Measurements from ENCODE around the gene AUH.

Gene AUH

GRCh38 chr9:91302831-91303230 lies 58.9 kb downstream of the AUH start:
- no peak for TF ChIP-seq GATA3 (IDR thresholded peaks at IDR 0.05; ENCODE audit: low read depth, low read length)
- TF ChIP-seq GATA2 (IDR thresholded peaks at IDR 0.05; ENCODE audit: low read depth, low read length): no peak

GRCh38 chr9:91301161-91301560 lies 60.6 kb downstream of the AUH start:
- no peak for TF ChIP-seq GATA2 (IDR thresholded peaks at IDR 0.05; ENCODE audit: low read depth, low read length)
- TF ChIP-seq GATA3 (IDR thresholded peaks at IDR 0.05; ENCODE audit: low read depth, low read length): no peak

GRCh38 chr9:91298311-91298710 lies 63.4 kb downstream of the AUH start:
- TF ChIP-seq GATA2 (IDR thresholded peaks at IDR 0.05; ENCODE audit: low read depth, low read length): no peak
- no peak for TF ChIP-seq GATA3 (IDR thresholded peaks at IDR 0.05; ENCODE audit: low read depth, low read length)

DNA sequence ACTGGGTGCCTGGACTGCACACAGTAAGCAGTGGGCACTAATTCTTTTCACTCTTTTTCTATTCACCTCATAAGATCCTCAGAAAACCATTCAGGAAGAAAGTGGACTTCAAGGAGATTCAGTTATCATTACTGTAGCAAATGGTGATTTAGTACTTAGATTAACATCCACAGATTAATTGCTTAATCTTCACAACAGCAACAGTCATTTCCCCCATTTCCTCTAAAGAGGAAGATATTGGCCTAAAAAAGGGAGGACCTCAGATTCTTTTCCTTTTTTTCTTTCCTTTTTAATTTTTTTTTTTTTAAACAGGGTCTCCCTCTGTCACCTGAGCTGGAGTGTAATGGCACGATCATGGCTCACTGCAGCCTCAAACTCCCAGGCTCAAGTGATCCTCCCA lies 64.4 kb downstream of the AUH start:
- TF ChIP-seq GATA3 (IDR thresholded peaks at IDR 0.05; ENCODE audit: low read depth, low read length) (no peak), GATA2 (IDR thresholded peaks at IDR 0.05; ENCODE audit: low read depth, low read length) (no peak)

DNA sequence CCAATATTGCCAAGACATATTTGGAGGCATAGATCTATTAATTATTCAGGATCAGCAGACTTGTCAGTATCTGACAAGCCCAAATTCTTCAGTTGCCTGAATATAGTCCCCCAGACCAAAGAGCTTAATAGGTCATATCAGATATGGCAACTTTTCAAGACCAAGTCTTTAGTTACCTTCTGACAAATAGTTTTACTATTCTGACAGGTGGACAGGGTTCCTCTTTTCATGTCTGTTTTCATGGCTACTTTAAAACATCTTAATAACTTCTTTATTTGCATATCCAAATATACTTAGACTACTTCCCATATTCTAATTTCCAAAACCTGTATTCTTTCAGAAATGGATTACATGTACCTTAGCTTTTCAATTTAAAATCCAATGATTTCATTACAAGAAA lies 65.4 kb downstream of the AUH start:
- no peak for TF ChIP-seq GATA3 (IDR thresholded peaks at IDR 0.05; ENCODE audit: low read depth, low read length)
- TF ChIP-seq GATA2 (IDR thresholded peaks at IDR 0.05; ENCODE audit: low read depth, low read length): no peak

DNA sequence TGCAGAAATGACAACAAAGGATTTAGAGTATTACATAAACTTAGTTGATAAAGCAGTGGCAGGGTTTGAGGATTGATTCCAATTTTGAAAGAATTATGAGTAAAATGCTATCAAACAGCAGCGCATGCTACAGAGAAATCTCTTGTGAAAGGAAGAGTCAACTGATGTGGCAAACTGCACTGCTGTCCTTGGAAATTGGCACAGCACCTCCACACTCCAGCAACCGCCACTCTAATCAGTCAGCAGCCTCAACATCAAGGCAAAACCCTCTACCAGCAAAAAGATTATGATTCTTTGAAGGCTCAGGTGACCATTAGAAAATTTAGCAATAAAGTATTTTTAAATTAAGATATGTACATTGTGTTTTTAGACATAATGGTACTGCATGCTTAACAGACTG lies 66.4 kb downstream of the AUH start:
- TF ChIP-seq GATA2 (IDR thresholded peaks at IDR 0.05; ENCODE audit: low read depth, low read length): no peak

DNA sequence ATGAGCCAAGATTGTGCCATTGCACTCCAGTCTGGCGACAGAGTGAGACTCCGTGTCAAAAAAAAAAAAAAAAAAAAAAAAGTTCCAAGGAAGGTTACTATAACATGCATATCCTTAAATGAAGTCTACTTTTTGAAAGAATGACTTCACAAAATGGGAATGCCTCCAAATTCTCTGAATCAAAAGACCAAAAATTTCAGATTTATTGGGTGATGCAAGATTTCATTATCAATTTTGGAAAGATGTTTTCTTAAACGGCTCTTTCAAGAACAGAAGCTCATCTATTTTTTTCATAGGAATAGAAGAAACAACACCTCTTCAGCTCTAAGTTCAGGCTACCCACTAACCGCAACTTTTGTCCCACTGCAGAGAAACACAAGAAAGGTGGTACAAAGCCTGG lies 69.9 kb downstream of the AUH start:
- TF ChIP-seq GATA2 (IDR thresholded peaks at IDR 0.05; ENCODE audit: low read depth, low read length): no peak
- no peak for TF ChIP-seq GATA3 (IDR thresholded peaks at IDR 0.05; ENCODE audit: low read depth, low read length)

DNA sequence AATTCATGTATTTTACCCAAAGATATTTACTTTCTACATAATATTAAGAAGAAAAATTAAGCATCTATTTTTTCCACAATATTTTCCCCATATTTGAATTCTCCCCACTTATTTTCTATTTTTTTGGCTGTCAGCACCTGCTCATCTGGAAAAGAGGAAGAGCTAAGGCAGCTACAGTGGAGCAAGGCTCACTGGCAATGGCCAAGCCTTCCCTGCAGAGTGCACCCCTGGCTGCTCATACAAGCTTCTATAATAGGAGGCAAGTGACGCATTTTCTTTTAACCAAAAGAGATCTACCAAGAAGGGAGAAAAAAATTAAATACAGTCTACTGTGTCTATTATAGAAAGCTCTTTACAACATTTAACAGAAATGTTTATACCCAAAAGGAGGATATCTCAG lies 72.5 kb downstream of the AUH start:
- TF ChIP-seq GATA2 (IDR thresholded peaks at IDR 0.05; ENCODE audit: low read depth, low read length) (no peak), GATA3 (IDR thresholded peaks at IDR 0.05; ENCODE audit: low read depth, low read length) (no peak)

GRCh38 chr9:91285729-91286353 lies 75.9 kb downstream of the AUH start:
- no peak for TF ChIP-seq GATA3 (IDR thresholded peaks at IDR 0.05; ENCODE audit: low read depth, low read length)
- TF ChIP-seq GATA2 (IDR thresholded peaks at IDR 0.05; ENCODE audit: low read depth, low read length): no peak

GRCh38 chr9:91282292-91282691 lies 79.4 kb downstream of the AUH start:
- TF ChIP-seq GATA2 (IDR thresholded peaks at IDR 0.05; ENCODE audit: low read depth, low read length) (no peak), GATA3 (IDR thresholded peaks at IDR 0.05; ENCODE audit: low read depth, low read length) (no peak)

GRCh38 chr9:91279296-91280204 lies 82.2 kb downstream of the AUH start:
- TF ChIP-seq GATA3 (IDR thresholded peaks at IDR 0.05; ENCODE audit: low read depth, low read length): no peak
- no peak for TF ChIP-seq GATA2 (IDR thresholded peaks at IDR 0.05; ENCODE audit: low read depth, low read length)

DNA sequence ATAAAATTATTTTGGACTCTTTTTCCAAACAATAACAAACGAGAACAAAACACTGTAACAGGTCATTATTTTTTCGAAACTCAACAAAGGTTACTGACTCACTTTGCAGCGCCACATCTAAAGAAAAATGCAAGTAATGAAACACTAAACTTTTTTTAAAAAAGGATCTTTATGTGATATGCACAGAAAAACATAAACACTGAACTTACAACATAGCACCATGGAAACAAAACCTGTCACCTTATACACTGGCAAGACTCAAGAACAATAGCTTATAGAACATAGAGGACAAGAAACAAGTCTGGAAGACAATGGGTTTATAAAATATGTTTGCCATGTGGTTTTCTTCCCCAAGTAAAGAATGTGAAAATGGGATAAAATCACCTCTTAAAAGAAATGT lies 85.2 kb downstream of the AUH start:
- TF ChIP-seq GATA2 (IDR thresholded peaks at IDR 0.05; ENCODE audit: low read depth, low read length): no peak

- TF ChIP-seq GATA3 (IDR thresholded peaks at IDR 0.05; ENCODE audit: low read depth, low read length): no peak
- no peak for TF ChIP-seq GATA2 (IDR thresholded peaks at IDR 0.05; ENCODE audit: low read depth, low read length)
Measured at GRCh38 chr9:91275655-91276054, 86.1 kb downstream of the AUH start.

DNA sequence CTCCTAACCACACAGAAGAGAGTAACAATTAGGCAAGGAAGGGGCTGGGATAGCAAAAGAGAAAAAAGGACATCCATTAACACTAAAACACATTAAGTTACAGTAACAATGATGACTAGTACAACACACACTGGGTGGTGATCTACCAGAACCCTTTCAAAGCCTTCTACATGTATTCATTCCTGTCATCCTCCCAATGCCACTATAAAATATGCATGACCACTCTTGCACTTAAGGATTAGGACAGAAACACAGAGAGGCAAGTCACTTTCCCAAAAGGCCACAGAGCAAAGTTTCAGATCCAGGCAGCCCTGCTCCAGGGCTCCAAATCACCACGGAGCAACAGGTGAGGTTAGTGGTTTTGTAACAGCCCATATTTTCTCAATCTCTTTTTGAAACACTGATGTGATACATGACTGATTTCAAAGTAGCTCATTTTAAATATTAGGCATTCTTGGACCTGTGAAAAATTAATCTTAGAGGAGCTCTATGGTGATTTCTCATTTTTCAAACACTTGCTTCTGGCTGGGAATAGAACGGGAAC lies 86.7 kb downstream of the AUH start:
- TF ChIP-seq GATA3 (IDR thresholded peaks at IDR 0.05; ENCODE audit: low read depth, low read length): no peak
- TF ChIP-seq GATA2 (IDR thresholded peaks at IDR 0.05; ENCODE audit: low read depth, low read length): no peak
